Nephron progenitor cell (in vitro differentiated cells): ENCODE measurements around the gene METTL18.

Experiments used
- DNase-seq: peaks from one replicate; pipeline ENCODE4 v3.0.0; 2021
- H3K27ac Mint-ChIP-seq: 2 replicates; pipeline ENCODE4 v1.8.0; 2021; ENCODE audit warnings: mild to moderate bottlenecking, moderate library complexity, mixed read lengths
- H3K27me3 Mint-ChIP-seq: 2 replicates; pipeline ENCODE4 v1.8.0; 2021; ENCODE audit warnings: mild to moderate bottlenecking, low read depth, mixed read lengths; ENCODE audit not compliant: poor library complexity
- H3K36me3 Mint-ChIP-seq: 2 replicates; pipeline ENCODE4 v1.8.0; 2021; ENCODE audit warnings: low read depth, mixed read lengths
- H3K4me1 Mint-ChIP-seq: 2 replicates; pipeline ENCODE4 v1.8.0; 2021; ENCODE audit warnings: mixed read lengths
- H3K4me3 Mint-ChIP-seq: 2 replicates; pipeline ENCODE4 v1.8.0; 2021; ENCODE audit warnings: mild to moderate bottlenecking, moderate library complexity, mixed read lengths
- H3K9me3 Mint-ChIP-seq: 2 replicates; pipeline ENCODE4 v1.8.0; 2021; ENCODE audit warnings: mild to moderate bottlenecking, moderate library complexity, mixed read lengths
- TF ChIP-seq, protein P1 (sequence below): fragments of 200-600 bp; sonication (generic); IDR thresholded peaks from 2 replicates; pipeline ENCODE4 v1.5.0; 2021; ENCODE audit warnings: antibody characterized with exemption

The METTL18 gene

GRCh38 chr1:169784102-169784501 lies 10.6 kb downstream of the METTL18 start:
- TF ChIP-seq, protein P1, sequence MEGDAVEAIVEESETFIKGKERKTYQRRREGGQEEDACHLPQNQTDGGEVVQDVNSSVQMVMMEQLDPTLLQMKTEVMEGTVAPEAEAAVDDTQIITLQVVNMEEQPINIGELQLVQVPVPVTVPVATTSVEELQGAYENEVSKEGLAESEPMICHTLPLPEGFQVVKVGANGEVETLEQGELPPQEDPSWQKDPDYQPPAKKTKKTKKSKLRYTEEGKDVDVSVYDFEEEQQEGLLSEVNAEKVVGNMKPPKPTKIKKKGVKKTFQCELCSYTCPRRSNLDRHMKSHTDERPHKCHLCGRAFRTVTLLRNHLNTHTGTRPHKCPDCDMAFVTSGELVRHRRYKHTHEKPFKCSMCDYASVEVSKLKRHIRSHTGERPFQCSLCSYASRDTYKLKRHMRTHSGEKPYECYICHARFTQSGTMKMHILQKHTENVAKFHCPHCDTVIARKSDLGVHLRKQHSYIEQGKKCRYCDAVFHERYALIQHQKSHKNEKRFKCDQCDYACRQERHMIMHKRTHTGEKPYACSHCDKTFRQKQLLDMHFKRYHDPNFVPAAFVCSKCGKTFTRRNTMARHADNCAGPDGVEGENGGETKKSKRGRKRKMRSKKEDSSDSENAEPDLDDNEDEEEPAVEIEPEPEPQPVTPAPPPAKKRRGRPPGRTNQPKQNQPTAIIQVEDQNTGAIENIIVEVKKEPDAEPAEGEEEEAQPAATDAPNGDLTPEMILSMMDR, result no peak
- H3K36me3 Mint-ChIP-seq, result no peaks in the 10 kb centered on the region
- peaks cover 17% of the 10 kb centered on the region for H3K27me3 Mint-ChIP-seq

DNA sequence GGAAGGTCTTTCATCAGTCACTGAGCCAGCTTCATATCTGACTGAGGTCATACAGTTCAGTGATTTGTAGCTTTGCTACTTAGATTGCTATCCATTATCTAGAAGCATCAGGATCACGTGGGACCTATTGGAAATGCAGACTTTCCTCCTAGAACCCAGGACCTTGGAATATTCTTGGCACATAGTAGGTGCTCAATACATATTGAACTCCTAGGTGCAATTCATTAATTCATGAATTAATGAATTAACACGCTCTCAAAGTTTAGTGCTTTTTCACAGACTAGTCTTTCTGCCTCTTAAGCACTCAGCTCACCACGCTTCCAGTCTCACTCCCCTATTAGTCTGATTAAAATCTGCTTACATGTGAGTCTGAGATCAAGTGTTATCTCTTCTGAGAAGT lies 12.1 kb downstream of the METTL18 start:
- no peak overlapping the region for H3K4me3 Mint-ChIP-seq
- no peak for DNase-seq
- no peak overlapping the region for H3K27ac Mint-ChIP-seq
- no peaks in the 10 kb centered on the region for H3K4me1 Mint-ChIP-seq
- peaks cover 15% of the 10 kb centered on the region for H3K9me3 Mint-ChIP-seq
- no peaks in the 10 kb centered on the region for H3K36me3 Mint-ChIP-seq
- peaks cover 13% of the 10 kb centered on the region for H3K27me3 Mint-ChIP-seq
- TF ChIP-seq, protein P1, result no peak

More at GRCh38 chr1:169784102-169784501, 10.6 kb downstream of the METTL18 start:
- DNase-seq, result no peak
- no peak overlapping the region for H3K27ac Mint-ChIP-seq
- no peaks in the 10 kb centered on the region for H3K4me1 Mint-ChIP-seq
- H3K9me3 Mint-ChIP-seq, result peaks cover 15% of the 10 kb centered on the region
- H3K4me3 Mint-ChIP-seq, result no peak overlapping the region

GRCh38 chr1:169779970-169780369 lies 14.7 kb downstream of the METTL18 start:
- Mint-ChIP-seq H3K4me3 (no peak overlapping the region), H3K36me3 (no peaks in the 10 kb centered on the region), H3K27ac (no peak overlapping the region), H3K4me1 (no peaks in the 10 kb centered on the region), H3K27me3 (peaks cover 4% of the 10 kb centered on the region), H3K9me3 (peaks cover 6% of the 10 kb centered on the region)
- no peak for DNase-seq
- TF ChIP-seq, protein P1, result no peak

DNA sequence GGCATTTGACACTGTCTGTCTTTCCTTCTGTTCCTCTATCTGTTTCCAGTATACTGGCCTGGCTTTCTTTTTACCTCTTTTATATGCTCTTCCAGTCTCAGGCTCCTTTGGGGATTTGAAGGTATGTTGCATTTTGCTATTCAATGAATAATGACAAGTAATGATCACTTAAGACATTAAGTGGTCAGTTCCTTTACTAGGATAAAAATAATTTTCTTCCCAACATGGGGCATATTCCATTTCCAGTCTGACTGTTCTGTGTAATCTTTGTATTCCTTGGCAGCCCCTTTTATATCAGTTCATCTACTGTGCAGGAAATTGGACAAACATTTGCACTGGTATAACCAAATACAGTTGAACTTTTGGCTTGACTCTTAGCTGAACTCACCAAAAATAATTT lies 15.6 kb downstream of the METTL18 start:
- H3K9me3 Mint-ChIP-seq, result no peaks in the 10 kb centered on the region
- no peaks in the 10 kb centered on the region for H3K4me1 Mint-ChIP-seq
- H3K27ac Mint-ChIP-seq, result no peak overlapping the region
- H3K4me3 Mint-ChIP-seq, result no peak overlapping the region
- peaks cover 4% of the 10 kb centered on the region for H3K27me3 Mint-ChIP-seq
- DNase-seq, result no peak
- TF ChIP-seq, protein P1, result no peak
- H3K36me3 Mint-ChIP-seq, result no peaks in the 10 kb centered on the region

- Mint-ChIP-seq H3K4me1 (no peaks in the 10 kb centered on the region), H3K36me3 (no peaks in the 10 kb centered on the region), H3K4me3 (no peak overlapping the region), H3K9me3 (no peaks in the 10 kb centered on the region), H3K27me3 (peaks cover 4% of the 10 kb centered on the region), H3K27ac (no peak overlapping the region)
- TF ChIP-seq, protein P1, result no peak
- DNase-seq, result no peak
These were observed 18.3 kb downstream of the METTL18 start for GRCh38 chr1:169776440-169776839.

- Mint-ChIP-seq H3K27me3 (no peaks in the 10 kb centered on the region), H3K4me3 (no peak overlapping the region), H3K4me1 (peaks cover 6% of the 10 kb centered on the region), H3K36me3 (no peaks in the 10 kb centered on the region), H3K27ac (no peak overlapping the region), H3K9me3 (no peaks in the 10 kb centered on the region)
- DNase-seq, result no peak
- TF ChIP-seq, protein P1, result no peak
These were observed 26.5 kb downstream of the METTL18 start for GRCh38 chr1:169768161-169768560.
